ENCODE data around the gene SEC61B. TPM values are rescaled to one million over a fixed set of nuclear protein-coding genes. Genes with fewer than 3 reads are reported as not detected.
"Not testable (repeated sequence)": the region's sequence is repeated elsewhere in the genome, so short reads cannot be mapped to it uniquely, and the experiment has no call there.

SEC61B gene
- total and polyA plus RNA-seq, 2 donors: 65.0 to 176 TPM

DNA sequence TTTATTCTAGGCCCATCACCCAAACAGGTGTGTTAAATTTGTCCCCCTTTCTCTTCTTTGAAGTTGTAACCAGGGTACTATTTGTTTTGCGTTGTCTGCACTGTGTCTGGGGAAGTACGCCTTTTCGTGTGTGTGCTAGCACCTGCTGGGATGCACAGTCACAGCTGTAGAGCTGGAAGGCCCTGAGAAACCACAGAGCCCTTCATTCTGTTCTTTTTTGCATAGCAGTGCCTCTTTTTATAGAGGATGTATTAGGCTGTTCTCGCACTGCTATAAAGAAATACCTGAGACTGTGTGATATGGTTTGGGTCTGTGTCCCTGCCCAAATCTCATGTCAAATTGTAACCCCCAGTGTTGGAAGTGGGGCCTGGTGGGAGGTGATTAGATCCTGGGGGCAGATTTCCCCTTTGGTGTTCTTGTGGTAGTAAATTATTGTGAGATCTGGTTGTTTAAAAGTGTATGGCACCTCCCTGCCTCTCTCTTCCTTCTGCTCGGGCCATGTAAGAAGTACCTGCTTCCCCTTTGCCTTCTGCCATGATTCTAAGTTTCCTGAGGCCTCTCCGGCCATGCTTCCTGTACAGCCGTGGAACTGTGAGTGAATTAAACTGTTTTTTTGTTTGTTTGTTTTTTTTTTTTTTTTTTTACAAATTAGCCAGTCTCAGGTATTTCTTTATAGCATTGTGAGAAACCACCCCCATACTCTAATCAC is 14.0 kb downstream of the SEC61B start:
- 85% methylated on average over 7 of the region's 7 CpGs for WGBS
- Histone ChIP-seq H3K36me3 (ENCODE audit: insufficient read depth) (peaks cover 5% of the 10 kb centered on the region), H3K4me3 (ENCODE audit: low read depth, low read length) (no peak overlapping the region), H3K4me1 (ENCODE audit: insufficient read depth) (no peaks in the 10 kb centered on the region), H3K27ac (ENCODE audit: low read depth) (no peak overlapping the region)
- DNase-seq (ENCODE audit: extremely low spot score): no peak

DNA sequence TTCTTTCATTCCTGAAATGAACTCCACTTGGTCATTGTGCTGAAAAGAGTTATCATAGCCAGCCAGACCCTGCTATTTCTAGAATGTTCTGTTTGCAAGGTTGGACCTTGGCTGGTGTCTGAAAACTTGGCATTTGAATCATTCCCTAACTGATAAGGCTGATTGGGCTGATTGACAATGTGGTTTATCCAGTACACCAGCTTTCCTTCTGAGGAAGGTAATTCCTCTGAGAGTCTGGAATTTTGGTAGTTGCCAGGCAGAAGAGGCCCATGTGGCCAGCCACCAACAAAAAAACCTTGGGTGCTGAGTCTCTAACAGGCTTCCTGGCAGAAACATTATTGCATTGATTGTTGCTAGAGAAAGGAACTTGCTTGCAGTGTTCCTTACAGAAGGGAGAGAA is 15.3 kb downstream of the SEC61B start:
- H3K27ac ChIP-seq (ENCODE audit: low read depth): no peak overlapping the region
- H3K36me3 ChIP-seq (ENCODE audit: insufficient read depth): peaks cover 5% of the 10 kb centered on the region
- no peak for DNase-seq (ENCODE audit: extremely low spot score)
- H3K4me1 ChIP-seq (ENCODE audit: insufficient read depth): no peaks in the 10 kb centered on the region
- H3K4me3 ChIP-seq (ENCODE audit: low read depth, low read length): no peak overlapping the region

DNA sequence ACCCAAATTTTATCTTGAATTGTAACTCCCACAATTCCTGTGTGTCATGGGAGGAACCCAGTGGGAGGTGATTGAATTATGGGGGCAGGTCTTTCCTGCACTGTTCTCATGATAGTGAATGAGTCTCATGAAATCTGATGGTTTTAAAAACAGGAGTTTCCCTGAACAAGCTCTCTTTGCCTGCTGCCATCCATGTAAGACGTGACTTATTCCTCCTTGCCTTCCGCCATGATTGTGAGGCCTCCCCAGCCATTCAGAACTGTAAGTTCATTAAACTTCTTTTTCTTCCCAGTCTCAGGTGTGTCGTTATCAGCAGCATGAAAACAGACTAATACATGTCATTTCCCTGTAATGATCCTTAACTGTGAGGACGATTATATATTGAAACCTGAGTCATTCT is 15.8 kb downstream of the SEC61B start:
- 95% methylated on average over 4 of the region's 4 CpGs for WGBS
- DNase-seq (ENCODE audit: extremely low spot score); H3K4me1 ChIP-seq (ENCODE audit: insufficient read depth); H3K4me3 ChIP-seq (ENCODE audit: low read depth, low read length); H3K36me3 ChIP-seq (ENCODE audit: insufficient read depth); H3K27ac ChIP-seq (ENCODE audit: low read depth): not testable (repeated sequence)

DNA sequence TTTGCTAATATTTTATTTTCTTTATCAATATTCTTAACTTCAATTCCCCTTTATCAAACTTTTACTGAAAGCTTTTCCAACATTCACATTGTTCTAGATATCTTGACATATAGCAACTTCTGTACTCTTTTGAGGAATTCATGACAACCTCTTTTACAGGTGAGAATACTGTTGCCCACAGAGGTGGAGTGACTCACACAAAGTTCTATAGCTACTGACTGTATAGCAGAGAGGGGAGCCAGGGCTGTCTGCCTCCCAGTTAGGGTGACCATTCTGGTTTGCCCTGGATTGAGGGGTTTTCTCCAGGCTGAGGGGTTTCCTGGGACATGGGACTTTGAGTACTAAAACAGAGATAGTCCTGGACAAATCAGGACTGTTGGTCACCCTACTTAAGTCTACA is 16.2 kb downstream of the SEC61B start:
- no peak for DNase-seq (ENCODE audit: extremely low spot score)
- Histone ChIP-seq H3K4me1 (ENCODE audit: insufficient read depth) (no peaks in the 10 kb centered on the region), H3K27ac (ENCODE audit: low read depth) (no peak overlapping the region), H3K4me3 (ENCODE audit: low read depth, low read length) (no peak overlapping the region), H3K36me3 (ENCODE audit: insufficient read depth) (peaks cover 5% of the 10 kb centered on the region)

GRCh38 chr9:99239341-99240060 is 17.4 kb downstream of the SEC61B start:
- Histone ChIP-seq H3K27ac (ENCODE audit: low read depth) (no peak overlapping the region), H3K4me3 (ENCODE audit: low read depth, low read length) (no peak overlapping the region), H3K4me1 (ENCODE audit: insufficient read depth) (no peaks in the 10 kb centered on the region), H3K36me3 (ENCODE audit: insufficient read depth) (no peaks in the 10 kb centered on the region)
- WGBS: 62% methylated on average over 6 of the region's 6 CpGs
- no peak for DNase-seq (ENCODE audit: extremely low spot score)

- Histone ChIP-seq H3K27ac (ENCODE audit: low read depth) (no peak overlapping the region), H3K4me3 (ENCODE audit: low read depth, low read length) (no peak overlapping the region), H3K36me3 (ENCODE audit: insufficient read depth) (no peaks in the 10 kb centered on the region), H3K4me1 (ENCODE audit: insufficient read depth) (no peaks in the 10 kb centered on the region)
- 78% methylated on average over 7 of the region's 7 CpGs for WGBS
- no peak for DNase-seq (ENCODE audit: extremely low spot score)
These were observed 19.0 kb downstream of the SEC61B start for GRCh38 chr9:99241106-99241505.

DNA sequence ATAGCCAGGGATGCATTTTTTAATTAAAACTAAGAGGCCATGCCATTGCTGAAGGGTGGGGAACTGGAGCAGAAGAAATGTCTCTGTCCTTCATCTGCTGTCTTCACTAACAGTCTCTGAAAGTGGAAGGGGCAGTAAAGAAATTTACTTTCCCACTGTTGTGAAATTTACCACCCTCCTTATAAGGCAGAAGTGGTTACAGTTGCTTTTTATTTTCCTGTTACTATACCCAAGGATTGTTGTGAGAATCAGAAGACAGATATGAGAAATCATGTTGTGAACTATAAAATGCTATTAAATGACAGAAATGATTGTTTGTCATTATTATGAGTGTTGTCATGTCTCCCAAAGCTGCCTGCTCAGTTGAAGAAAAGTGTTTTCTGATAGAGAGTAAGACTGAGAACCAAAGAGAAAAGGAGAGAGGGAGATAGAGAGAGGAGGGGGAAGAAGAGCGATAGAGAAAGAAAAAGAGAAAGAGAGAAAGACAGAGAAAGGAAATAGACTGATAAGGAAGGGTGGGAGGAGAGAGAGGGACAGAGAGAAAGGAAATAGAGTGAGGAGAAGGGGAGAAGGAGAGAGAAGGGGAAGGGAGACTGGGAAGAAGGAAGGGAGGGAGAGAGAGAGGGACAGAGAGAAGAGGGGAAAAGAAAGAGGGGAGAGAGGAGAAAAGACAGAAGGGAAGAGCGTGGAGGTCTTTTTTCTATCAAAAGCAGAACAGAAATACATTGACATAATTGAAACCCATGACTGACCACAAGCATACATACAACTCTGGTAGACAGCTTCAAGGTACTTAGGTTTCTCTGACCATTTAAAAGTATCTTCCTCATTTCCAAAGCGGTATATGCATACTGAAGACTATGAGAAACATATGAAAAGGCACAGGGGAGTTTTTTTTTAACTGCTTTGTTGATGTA is 22.5 kb downstream of the SEC61B start:
- Histone ChIP-seq H3K27ac (ENCODE audit: low read depth) (no peak overlapping the region), H3K4me3 (ENCODE audit: low read depth, low read length) (no peak overlapping the region), H3K36me3 (ENCODE audit: insufficient read depth) (no peaks in the 10 kb centered on the region), H3K4me1 (ENCODE audit: insufficient read depth) (no peaks in the 10 kb centered on the region)
- WGBS: 81% methylated on average over 3 of the region's 3 CpGs
- no peak for DNase-seq (ENCODE audit: extremely low spot score)

DNA sequence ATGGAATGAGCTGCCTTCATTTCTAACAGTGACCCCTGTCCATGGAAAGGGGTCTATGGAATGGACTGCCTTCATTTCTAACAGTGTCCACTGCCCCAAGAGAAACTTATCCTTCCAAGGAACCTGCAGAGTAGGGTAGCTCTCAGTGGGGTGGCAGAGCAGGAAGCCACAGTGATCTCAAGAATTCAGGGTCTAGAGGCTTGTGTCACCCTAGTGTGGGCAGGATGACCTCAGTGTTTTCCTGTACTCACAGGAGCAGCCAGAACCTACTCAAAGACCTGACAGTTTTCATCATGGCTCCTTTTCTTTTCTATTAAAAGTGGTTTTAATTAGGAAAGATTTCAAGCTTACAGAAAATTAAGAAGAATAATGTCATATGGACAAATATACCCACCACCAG is 27.5 kb downstream of the SEC61B start:
- H3K36me3 ChIP-seq (ENCODE audit: insufficient read depth): no peaks in the 10 kb centered on the region
- no peak overlapping the region for H3K4me3 ChIP-seq (ENCODE audit: low read depth, low read length)
- H3K4me1 ChIP-seq (ENCODE audit: insufficient read depth): no peaks in the 10 kb centered on the region
- no peak overlapping the region for H3K27ac ChIP-seq (ENCODE audit: low read depth)
- no peak for DNase-seq (ENCODE audit: extremely low spot score)

GRCh38 chr9:99251157-99251556 is 29.1 kb downstream of the SEC61B start:
- H3K27ac ChIP-seq (ENCODE audit: low read depth): no peak overlapping the region
- no peak for DNase-seq (ENCODE audit: extremely low spot score)
- H3K4me1 ChIP-seq (ENCODE audit: insufficient read depth): no peaks in the 10 kb centered on the region
- WGBS: 92% methylated on average over 4 of the region's 4 CpGs
- no peaks in the 10 kb centered on the region for H3K36me3 ChIP-seq (ENCODE audit: insufficient read depth)
- H3K4me3 ChIP-seq (ENCODE audit: low read depth, low read length): no peak overlapping the region

DNA sequence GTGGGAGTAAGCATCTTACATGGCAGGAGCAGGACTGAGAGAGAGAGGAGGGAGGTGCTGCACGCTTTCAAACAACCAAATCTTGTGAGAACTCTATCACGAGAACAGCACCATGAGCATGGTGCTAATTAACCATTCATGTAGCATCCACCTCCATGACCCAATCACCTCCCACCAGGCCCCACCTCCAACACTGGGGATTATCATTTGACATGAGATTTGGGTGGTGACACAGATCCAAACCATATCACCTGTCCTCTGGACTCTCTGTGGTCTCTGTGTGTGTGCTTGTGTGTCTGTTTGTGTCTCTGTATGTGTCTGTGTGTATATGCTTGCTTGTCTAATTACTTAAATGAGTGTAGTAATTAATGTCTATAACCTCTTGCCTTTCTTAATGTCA is 31.1 kb downstream of the SEC61B start:
- 86% methylated on average over 2 of the region's 2 CpGs for WGBS
- H3K4me1 ChIP-seq (ENCODE audit: insufficient read depth): no peaks in the 10 kb centered on the region
- H3K36me3 ChIP-seq (ENCODE audit: insufficient read depth): no peaks in the 10 kb centered on the region
- no peak overlapping the region for H3K4me3 ChIP-seq (ENCODE audit: low read depth, low read length)
- H3K27ac ChIP-seq (ENCODE audit: low read depth): no peak overlapping the region
- no peak for DNase-seq (ENCODE audit: extremely low spot score)

- no peak overlapping the region for H3K4me3 ChIP-seq (ENCODE audit: low read depth, low read length)
- WGBS: 79% methylated on average over 15 of the region's 15 CpGs
- no peak overlapping the region for H3K27ac ChIP-seq (ENCODE audit: low read depth)
- H3K4me1 ChIP-seq (ENCODE audit: insufficient read depth): no peaks in the 10 kb centered on the region
- no peak for DNase-seq (ENCODE audit: extremely low spot score)
- no peaks in the 10 kb centered on the region for H3K36me3 ChIP-seq (ENCODE audit: insufficient read depth)
These were observed 31.8 kb downstream of the SEC61B start for GRCh38 chr9:99253772-99254431.

- 63% methylated on average over 1 of the region's 1 CpG for WGBS
- H3K4me1 ChIP-seq (ENCODE audit: insufficient read depth): no peaks in the 10 kb centered on the region
- H3K4me3 ChIP-seq (ENCODE audit: low read depth, low read length): no peak overlapping the region
- no peaks in the 10 kb centered on the region for H3K36me3 ChIP-seq (ENCODE audit: insufficient read depth)
- no peak overlapping the region for H3K27ac ChIP-seq (ENCODE audit: low read depth)
- no peak for DNase-seq (ENCODE audit: extremely low spot score)
These were observed 33.6 kb downstream of the SEC61B start for GRCh38 chr9:99255651-99256050.

GRCh38 chr9:99257723-99258389 is 35.8 kb downstream of the SEC61B start:
- Histone ChIP-seq H3K27ac (ENCODE audit: low read depth) (no peak overlapping the region), H3K36me3 (ENCODE audit: insufficient read depth) (no peaks in the 10 kb centered on the region), H3K4me1 (ENCODE audit: insufficient read depth) (no peaks in the 10 kb centered on the region), H3K4me3 (ENCODE audit: low read depth, low read length) (no peak overlapping the region)
- DNase-seq (ENCODE audit: extremely low spot score): no peak
- 92% methylated on average over 8 of the region's 8 CpGs for WGBS

All from urinary bladder (tissue), 4 donors.